ENCODE results near the gene CLCN5.
A peak's percentile ranks its signal among the peaks of the same experiment; 100 is the strongest.

Gene CLCN5

GRCh38 chrX:49995795-49996455 is 73.5 kb downstream of the CLCN5 start:
- DNase-seq (ENCODE audit: low read depth, low spot score): no peak

GRCh38 chrX:49996474-49996873 is 74.1 kb downstream of the CLCN5 start:
- DNase-seq (ENCODE audit: low read depth, low spot score): no peak

DNA sequence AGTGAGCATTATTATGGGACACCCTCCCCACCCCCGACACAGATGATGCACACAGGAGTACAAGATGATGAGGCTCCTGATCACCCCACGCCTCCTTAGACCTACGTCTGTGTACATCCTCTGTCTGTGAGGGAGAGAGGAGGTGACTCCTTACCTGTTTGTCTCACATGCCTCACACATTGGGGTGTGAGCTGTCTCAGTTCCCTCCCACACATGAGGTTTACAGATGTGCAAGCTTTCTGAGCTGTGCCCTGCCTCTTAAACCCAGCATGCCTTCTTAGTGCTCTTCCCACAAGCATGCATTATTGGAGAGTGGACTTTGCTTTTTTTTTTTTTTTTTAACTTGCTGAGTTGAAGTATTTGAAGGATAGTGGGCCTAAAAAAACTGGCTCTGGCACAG is 76.7 kb downstream of the CLCN5 start:
- DNase-seq (ENCODE audit: low read depth, low spot score): no peak

GRCh38 chrX:50000937-50001542 is 78.6 kb downstream of the CLCN5 start:
- no peak for DNase-seq (ENCODE audit: low read depth, low spot score)

GRCh38 chrX:50002067-50002714 is 79.8 kb downstream of the CLCN5 start:
- no peak for DNase-seq (ENCODE audit: low read depth, low spot score)

DNA sequence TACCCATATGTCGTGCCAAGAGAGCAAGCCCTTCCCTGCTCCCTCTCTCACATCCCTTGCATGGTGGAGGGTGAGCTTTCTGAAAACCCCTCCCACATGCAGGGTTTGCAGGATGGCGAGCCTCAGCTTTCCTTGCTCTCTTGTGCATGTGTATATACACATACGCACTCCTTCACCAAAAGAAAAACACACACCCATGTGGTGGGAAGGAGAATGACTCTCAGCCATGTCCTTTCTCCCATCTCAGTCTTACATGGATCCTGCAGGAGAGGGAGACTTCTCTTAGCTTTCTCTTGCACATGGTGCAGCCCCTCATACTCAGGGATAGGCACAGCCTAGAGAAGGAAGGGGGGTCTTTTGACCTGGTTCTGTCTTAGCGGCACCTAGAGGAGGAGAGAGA is 81.1 kb downstream of the CLCN5 start:
- DNase-seq (ENCODE audit: low read depth, low spot score): no peak

GRCh38 chrX:50003927-50004326 is 81.5 kb downstream of the CLCN5 start:
- no peak for DNase-seq (ENCODE audit: low read depth, low spot score)

GRCh38 chrX:50025591-50025990 is 103.2 kb downstream of the CLCN5 start:
- peak; percentile 14 for DNase-seq (ENCODE audit: low read depth, low spot score)

DNA sequence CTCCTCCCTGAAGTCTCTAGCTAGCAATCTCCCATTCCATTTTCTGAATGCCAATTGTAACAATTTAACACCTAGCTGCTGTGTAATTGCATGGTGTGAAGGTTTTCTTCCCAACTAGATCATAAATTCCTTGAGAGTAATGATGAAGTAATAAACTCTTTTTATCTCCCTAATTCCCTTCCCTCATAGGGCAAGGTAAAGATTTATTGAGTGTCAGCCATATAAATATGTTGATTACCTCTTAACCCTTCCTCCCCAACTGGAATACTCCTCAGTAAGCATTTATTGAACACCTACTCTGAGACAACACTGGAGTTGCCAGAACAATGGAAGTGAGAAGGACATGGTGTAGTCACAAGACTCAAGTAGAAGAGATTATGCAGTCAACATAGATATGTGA is 112.7 kb downstream of the CLCN5 start:
- DNase-seq (ENCODE audit: low read depth, low spot score): no peak

GRCh38 chrX:50036426-50036825 is 114.0 kb downstream of the CLCN5 start:
- DNase-seq (ENCODE audit: low read depth, low spot score): no peak

DNA sequence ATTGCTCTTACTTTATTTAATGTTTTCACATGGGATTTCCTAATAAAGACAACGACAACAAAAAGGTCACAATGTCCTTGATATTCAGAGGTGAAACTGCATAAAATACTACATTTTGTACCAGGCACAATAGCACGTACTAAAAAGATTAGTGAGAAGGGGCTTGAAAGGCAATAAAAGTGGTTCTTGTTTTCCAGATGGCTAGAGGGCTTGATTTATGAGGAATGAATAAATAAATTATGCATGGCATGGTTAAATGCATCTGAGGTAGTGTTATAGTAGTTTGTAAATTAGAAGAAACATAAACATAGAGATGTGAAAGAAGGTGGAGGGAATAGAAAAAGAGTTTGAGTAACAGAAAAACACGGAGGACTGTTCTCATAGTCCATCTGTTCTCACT is 123.4 kb downstream of the CLCN5 start:
- no peak for DNase-seq (ENCODE audit: low read depth, low spot score)

DNA sequence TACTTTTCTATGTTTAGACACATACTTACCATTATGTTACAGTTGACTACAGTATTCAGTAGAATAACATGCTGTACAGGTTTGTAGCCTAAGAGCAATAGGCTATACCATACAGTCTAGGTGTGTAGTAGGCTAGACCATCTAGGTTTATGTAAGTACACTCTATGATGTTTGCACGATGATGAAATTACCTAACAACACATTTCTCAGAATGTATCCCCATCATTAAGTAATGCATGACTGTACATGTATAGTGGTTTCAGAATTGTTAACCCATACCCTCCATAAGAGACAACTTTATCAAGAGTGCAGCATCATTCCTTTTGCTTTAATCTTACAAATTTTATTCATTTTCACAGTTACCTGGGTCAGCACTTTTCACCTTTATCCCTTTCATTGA is 126.8 kb downstream of the CLCN5 start:
- DNase-seq (ENCODE audit: low read depth, low spot score): no peak

- peak; percentile 66 for DNase-seq (ENCODE audit: low read depth, low spot score)
Measured at GRCh38 chrX:50054147-50054546, 131.8 kb downstream of the CLCN5 start.

DNA sequence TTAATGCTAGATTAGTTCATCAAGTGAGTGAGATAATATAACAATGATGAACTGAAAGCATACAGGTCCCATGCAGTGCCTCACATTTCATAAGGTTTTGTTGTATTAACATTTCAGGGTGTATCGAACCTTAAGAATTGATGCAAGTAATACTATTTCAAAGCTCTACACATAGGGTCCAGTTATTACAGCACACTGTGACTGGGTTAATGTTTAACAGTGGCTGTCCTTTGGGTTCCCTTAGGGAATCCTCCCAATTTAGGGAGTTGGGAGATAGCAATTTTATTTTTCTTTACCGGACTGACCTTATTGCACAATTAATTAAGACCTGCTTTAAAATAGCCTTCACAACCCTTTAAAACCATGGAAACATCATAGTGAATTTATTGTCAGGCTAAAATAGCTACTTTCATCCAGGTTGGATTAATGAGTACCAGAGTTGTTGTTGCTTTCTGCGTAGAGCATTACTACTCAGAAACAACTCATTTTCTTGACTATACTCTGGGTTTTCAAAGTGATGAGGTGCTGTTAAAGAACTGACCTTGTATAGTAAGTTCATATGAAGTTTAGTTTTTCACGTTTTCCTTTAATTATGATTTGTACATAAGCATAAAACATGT is 144.0 kb downstream of the CLCN5 start:
- DNase-seq (ENCODE audit: low read depth, low spot score): no peak

GRCh38 chrX:50067435-50068284 is 145.3 kb downstream of the CLCN5 start:
- peak; percentile 93 for DNase-seq (ENCODE audit: low read depth, low spot score)

- DNase-seq (ENCODE audit: low read depth, low spot score): no peak
Measured at GRCh38 chrX:50068285-50068563, 145.8 kb downstream of the CLCN5 start.

- DNase-seq (ENCODE audit: low read depth, low spot score): no peak
Measured at GRCh38 chrX:50068893-50069292, 146.5 kb downstream of the CLCN5 start.

- no peak for DNase-seq (ENCODE audit: low read depth, low spot score)
Measured at GRCh38 chrX:50071494-50071893, 149.1 kb downstream of the CLCN5 start.

GRCh38 chrX:50072110-50072509 is 149.7 kb downstream of the CLCN5 start:
- DNase-seq (ENCODE audit: low read depth, low spot score): no peak

DNA sequence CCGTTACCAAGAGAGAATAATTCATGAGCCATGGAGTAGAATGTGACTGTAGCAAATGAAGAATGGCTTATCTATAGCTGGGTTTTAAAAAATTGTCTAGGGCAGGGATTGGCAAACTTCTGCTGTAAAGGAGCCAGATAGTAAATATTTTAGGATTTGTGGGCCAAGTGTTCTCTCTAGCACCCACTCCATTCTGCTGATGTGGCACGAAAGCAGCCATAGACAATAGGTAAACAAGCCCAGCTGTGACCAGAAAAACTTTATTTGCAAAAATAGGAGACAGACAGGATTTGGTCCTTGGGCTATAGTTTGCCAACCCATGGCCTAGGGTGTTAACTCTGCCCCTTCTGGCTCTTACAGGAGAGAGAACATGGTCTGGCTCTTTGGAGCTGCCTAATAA is 151.2 kb downstream of the CLCN5 start:
- DNase-seq (ENCODE audit: low read depth, low spot score): no peak

DNA sequence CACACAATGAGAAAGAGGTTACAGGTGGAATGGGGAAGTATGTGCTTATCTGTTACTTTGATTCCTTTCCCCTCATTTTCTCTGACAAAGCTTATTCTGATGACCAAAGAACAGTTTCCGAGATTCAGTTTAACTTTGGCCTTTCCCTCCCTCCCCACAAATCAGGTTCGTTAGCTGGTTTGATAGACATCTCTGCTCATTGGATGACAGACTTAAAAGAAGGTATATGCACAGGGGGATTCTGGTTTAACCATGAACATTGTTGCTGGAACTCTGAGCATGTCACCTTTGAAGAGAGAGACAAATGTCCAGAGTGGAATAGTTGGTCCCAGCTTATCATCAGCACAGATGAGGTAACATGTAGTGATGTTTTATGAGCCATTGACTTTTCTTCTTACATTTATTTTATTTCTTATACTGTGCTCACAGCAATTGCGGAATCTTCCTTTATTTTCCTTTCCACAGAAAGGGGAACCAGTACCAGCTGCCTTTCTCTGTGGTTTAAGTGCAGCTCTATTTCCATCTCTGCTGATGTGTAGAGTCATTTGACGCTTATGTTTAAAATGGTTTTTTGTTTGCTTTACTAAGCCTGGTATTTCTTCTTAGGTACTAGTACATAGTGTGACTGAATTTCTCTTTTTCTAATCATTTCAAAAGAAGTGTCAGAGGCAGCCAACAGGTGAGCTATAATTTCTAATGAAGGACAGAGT is 153.4 kb downstream of the CLCN5 start:
- DNase-seq (ENCODE audit: low read depth, low spot score): no peak
